Activated CD4-positive, alpha-beta T cell treated with anti-CD3 and anti-CD28 coated beads, Interleukin-2, Interleukin-6, amounts not matched to agents 100 ng/mL and 50 ng/mL, durations not matched to agents 16 hours and 8 hours (primary cell): ENCODE data around the gene BAIAP2L1.
"Not testable (repeated sequence)": the region's sequence is repeated elsewhere in the genome, so short reads cannot be mapped to it uniquely, and the experiment has no call there.

ENCODE experiments used
- DNase-seq: peaks from one replicate; pipeline ENCODE4 v3.0.0-alpha.2; 2020

BAIAP2L1 gene

DNA sequence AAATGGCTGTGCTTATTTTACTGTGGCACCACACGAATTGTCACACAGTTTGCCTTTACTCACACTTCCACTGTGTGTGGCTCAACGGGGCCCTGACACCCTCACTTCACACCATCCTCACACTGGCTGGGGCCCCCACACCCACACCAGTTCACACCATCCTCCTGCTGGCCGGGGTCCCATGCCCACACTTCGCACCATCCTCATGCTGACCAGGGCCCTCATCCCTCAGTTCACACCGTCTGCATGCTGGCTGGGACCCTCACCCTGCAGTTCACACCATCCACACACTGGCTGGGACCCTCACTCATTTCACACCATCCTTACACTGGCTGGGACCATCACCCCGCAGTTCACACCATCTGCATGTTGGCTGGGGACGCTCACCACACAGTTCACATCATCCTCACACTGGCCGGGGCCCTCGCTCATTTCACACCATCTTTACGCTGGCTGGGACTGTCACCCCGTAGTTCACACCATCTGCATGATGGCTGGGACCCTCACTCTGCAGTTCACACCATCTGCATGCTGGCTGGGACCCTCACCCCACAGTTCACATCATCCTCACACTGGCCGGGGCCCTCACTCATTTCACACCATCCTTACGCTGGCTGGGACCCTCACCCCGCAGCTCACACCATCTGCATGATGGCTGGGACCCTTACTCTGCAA lies 83.4 kb downstream of the BAIAP2L1 start:
- no peak for DNase-seq

- DNase-seq = not testable (repeated sequence)
These were observed 84.8 kb downstream of the BAIAP2L1 start for GRCh38 chr7:98315994-98316527.

DNA sequence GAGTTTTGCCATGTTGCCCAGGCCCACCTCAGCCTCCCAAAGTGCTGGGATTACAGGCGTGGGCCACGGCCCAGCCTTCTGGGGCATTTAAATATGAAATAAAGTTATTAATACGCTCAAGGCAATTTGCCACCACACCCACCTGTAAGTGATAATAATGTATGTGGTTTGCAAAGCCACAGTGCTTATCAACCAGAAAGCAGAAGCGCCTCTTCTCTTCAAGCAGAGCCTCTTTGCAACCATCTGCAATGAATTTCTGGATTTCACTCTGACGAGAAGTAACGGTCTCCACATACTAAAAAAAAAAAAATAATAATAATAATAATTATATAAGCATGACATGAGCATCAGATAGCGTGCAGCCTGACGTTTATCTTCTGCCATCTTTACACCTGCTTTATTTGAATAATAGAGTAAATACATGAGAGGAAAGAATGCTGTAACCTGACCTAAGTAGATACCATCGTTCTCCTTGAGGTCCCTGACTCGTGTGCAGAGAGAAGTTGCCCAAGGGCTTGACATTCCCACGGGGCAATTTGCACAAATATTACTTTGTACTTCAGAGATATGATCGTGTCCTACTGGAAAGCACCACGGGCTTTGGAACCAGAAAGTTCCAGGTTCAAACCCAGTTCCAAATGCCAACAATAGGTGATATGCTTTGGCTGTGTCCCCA lies 85.4 kb downstream of the BAIAP2L1 start:
- no peak for DNase-seq

DNA sequence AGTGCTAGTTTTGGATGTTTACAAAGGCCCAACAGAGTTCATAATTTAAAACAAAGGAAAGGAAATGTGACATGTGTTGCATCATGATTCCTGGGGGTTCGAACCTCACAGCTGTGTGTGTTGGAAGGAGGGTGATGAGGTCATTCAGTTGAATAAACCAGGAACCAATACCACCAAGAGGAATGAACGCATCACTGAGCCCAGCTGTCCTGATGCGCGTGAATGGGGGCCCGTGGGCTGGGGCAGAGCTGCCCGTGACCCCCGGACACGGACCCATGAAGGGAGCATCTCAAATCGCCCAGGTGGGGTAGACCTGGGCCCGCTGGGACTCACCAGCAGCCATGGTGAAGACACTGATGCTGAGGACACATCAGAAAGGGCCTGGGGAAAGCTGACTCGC lies 86.4 kb downstream of the BAIAP2L1 start:
- no peak for DNase-seq

DNA sequence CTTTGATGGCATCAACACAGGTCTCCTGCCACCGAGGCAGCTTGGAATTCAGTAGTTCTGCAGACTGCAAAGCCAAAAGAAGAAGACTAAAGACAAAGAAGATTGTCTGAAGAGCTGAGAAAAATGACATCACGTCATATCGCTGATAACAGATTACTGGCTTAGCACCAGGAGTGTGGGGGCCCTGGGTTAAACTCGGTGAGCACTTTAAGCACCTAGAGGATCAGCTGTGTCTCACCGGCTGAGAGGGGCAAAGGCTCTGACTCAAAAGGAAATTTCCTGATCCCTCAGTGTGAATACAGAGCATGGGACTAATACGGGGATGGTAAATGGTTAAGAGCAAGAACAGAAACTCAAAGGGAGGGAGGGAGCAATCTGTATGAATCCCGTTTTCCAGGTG lies 88.7 kb downstream of the BAIAP2L1 start:
- no peak for DNase-seq

- no peak for DNase-seq
These were observed 91.3 kb downstream of the BAIAP2L1 start for GRCh38 chr7:98309566-98309965.

- no peak for DNase-seq
These were observed 92.9 kb downstream of the BAIAP2L1 start for GRCh38 chr7:98307971-98308466.

- no peak for DNase-seq
These were observed 94.8 kb downstream of the BAIAP2L1 start for GRCh38 chr7:98305951-98306535.

DNA sequence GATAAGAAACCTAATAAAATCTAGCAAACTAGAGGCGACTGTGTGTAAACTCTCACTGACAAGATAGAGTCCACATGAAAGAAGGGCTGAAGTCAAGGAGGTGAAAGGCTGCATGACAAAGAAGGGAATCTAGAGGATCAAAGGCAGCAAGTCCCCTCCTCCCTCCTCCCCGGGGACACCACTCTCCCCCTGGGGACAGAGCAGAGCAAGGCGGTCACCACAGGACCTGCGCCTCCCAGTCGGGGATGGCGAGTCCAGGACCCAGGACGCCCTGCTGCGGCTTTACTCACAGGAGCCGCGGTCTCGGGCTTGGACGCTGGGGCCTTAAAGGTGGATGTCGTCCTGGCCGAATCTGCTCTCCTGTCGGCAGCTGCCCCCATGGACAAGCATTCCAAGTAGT lies 97.0 kb downstream of the BAIAP2L1 start:
- no peak for DNase-seq

- no peak for DNase-seq
These were observed 97.6 kb downstream of the BAIAP2L1 start for GRCh38 chr7:98303176-98303865.

GRCh38 chr7:98301693-98302470 lies 99.0 kb downstream of the BAIAP2L1 start:
- no peak for DNase-seq

DNA sequence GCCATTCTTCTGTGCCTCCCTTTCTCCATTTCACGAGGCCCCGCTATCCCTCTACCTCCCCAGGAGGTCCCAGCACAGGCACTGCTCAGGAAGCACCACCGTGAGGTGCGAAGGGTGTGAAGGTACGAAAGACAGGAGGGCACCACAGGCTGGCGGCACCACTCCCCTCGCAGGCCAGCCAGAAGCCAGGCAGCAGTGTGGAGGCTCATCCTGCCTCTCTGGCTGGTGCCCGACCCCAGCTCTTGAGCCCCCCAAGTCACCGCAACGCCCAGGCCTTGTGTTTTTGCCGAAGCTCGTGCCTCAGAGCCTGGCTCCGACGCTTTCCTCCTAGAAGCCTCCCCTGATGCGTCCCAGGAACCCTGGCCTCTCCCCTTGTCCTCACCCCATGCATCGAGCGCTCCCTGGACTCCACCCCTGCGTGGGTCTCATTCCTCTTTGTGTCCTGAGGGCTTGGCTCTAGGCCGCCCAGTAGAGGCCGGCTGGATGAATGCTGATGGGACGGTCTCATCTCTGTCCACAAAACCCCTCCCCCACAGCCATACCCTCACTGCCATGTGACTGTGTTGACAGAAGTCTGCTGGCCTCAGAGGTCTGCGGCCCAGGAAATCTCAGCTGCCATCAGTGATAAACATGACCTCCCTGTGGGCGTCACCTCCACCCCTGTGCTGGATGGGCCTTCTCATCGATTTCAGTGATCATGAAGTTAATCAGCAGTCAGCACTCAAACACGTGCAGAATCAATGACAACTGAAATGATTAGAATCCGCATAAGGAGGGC lies 100.1 kb downstream of the BAIAP2L1 start:
- no peak for DNase-seq

- no peak for DNase-seq
These were observed 103.1 kb downstream of the BAIAP2L1 start for GRCh38 chr7:98297626-98298286.

DNA sequence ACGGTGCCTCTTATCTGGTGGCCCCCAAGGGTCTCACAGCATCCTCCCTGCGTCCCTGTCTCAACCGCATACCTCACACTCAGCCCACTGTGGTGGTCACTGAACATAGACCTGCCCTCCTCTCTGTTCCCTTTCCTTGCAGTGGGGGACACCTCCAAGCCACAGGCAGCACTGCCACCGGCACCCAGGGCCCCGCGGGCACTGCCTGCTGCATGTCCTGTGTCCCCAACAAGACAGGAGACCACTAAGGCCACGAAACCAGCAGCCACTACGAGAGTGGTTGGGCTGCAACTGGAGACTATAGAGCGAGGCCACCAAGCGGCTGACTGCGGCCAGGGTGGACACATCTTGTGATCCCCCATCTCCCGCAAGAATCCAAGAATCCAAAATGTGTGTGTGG lies 104.1 kb downstream of the BAIAP2L1 start:
- DNase-seq = no peak

- DNase-seq = no peak
These were observed 105.3 kb downstream of the BAIAP2L1 start for GRCh38 chr7:98295467-98296192.

GRCh38 chr7:98294798-98295382 lies 106.0 kb downstream of the BAIAP2L1 start:
- peak; percentile 33 for DNase-seq

DNA sequence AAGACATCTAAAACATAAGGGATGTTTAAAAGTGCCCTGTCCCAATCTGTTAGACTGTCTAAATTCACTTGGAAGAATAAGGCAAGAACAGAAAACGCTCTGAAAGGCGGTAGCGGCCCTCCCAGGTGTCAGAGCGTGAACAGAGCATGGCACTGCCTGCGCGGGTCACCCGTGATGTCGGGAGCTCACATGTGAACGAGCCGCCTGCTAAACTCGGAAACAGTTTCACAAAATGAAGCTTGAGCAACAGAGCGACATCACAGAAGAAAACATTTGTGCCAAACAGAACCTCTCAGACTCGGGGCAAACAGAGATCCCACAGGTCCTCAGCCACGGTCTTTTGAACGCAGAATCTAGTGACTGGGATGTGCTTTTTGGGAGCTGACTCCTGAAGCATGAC lies 106.6 kb downstream of the BAIAP2L1 start:
- DNase-seq = no peak

DNA sequence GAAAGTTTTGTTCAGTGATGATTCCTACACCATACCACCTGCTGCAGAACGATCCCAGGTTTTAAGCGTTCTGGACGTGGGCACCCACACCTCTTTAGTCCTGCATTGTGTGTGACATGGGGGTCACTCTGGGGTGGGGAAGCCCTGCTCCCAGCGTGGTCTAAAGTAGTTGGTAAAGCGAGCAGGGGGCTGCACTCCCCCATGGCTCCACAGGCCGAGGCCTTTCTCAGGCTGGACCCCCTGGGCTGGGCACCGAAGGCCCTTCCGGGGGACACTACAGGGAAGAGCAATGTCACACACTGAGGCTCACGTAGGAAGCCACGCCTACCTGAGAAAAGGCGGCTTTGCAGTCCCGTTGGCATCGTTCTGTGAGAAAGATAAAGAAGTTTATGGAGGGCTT lies 107.1 kb downstream of the BAIAP2L1 start:
- DNase-seq = no peak

- DNase-seq = no peak
These were observed 107.6 kb downstream of the BAIAP2L1 start for GRCh38 chr7:98293265-98293664.

DNA sequence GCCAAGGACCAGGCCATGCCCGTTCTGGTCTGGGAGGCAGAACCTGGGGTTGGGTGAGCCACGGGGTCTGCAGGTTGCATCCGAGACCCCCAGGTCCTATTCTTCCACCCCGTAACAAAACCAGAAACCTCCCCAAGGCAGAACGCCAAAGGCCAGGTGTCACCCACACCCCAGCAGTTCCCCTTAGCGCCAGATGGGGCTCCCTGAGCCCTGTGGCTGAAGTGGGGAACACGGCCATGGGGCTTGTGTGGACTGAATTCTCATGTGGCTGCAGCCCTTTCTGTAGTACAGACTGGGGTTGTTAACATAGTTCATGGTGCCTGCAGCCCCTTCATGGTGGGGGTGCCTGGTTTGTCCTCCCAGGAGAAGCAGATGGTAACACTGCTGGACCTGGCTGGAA lies 109.2 kb downstream of the BAIAP2L1 start:
- DNase-seq = no peak
